Upper lobe of left lung (tissue), 6 donors: Measurements from ENCODE around the gene TFAP2B. TPM values are rescaled to one million over a fixed set of nuclear protein-coding genes. Genes with fewer than 3 reads are reported as not detected.

Source experiments
- ATAC-seq, 2 donors: fragments of 200-7000 bp; cut with Tn5 transposase; one replicate each; pipeline ENCODE4 v1.9.1; 2022; ENCODE audit warnings: mild to moderate bottlenecking in 2 of 2, moderate library complexity in 2 of 2; ENCODE audit not compliant: low FRiP score in 2 of 2
- DNase-seq, 2 donors: peaks; one replicate each; pipeline ENCODE4 v3.0.0-alpha.2; 2019 to 2020
- H3K27ac ChIP-seq, 4 donors: fragments of 200-600 bp; sonication (generic); one replicate each; pipeline ENCODE4 v1.5.1; 2016 to 2019
- H3K27me3 ChIP-seq, 4 donors: fragments of 200-600 bp; sonication (generic); one replicate each; pipeline ENCODE4 v1.5.1; 2017 to 2019
- H3K36me3 ChIP-seq, 4 donors: fragments of 200-600 bp; sonication (generic); one replicate each; pipeline ENCODE4 v1.5.1; 2016 to 2019
- H3K4me1 ChIP-seq, 4 donors: fragments of 200-600 bp; sonication (generic); one replicate each; pipeline ENCODE4 v1.5.1; 2018 to 2019
- H3K4me3 ChIP-seq, 4 donors: fragments of 200-600 bp; sonication (generic); one replicate each; pipeline ENCODE4 v1.5.1; 2017 to 2019; ENCODE audit warnings: mild to moderate bottlenecking in 2 of 4, moderate library complexity in 1 of 4
- H3K9me3 ChIP-seq, 4 donors: fragments of 200-600 bp; sonication (generic); one replicate each; pipeline ENCODE4 v1.5.1; 2018 to 2019
- CTCF ChIP-seq, 6 experiments: fragments of 450-650 bp in 4 of 6; fragments of 200-600 bp in 2 of 6; sonication (generic) in 2 of 6; IDR thresholded peaks; one replicate each; pipeline ENCODE4 v1.5.1; 2016 to 2019; ENCODE audit warnings: antibody characterized with exemption in 6 of 6
- EP300 ChIP-seq, 4 donors: sonication (generic); formaldehyde crosslinking; IDR thresholded peaks; one replicate each; pipeline ENCODE4 v1.5.1; 2017; ENCODE audit warnings: antibody characterized with exemption in 4 of 4, control low read depth in 2 of 4
- POLR2A ChIP-seq, 4 donors: fragments of 450-650 bp; IDR thresholded peaks; one replicate each; pipeline ENCODE4 v1.5.1; 2016 to 2017; ENCODE audit warnings: antibody characterized with exemption in 4 of 4, mild to moderate bottlenecking in 2 of 4
- POLR2AphosphoS5 ChIP-seq, 2 donors: sonication (generic); formaldehyde crosslinking; IDR thresholded peaks; one replicate each; pipeline ENCODE4 v1.5.1; 2017; ENCODE audit warnings: antibody characterized with exemption in 2 of 2
- WGBS, 2 donors: methylation state at CpG; one replicate each; pipeline ENCODE4 v1.1.5; 2017 to 2018; 5-methylcytosine and 5-hydroxymethylcytosine counted together
- total RNA-seq, 6 donors: library from RNA; depleted of rRNA in 4 of 6; stranded (reverse); fragments of >200 nt in 4 of 6; gene quantifications; one replicate each; pipeline versions ENCODE4 v1.1.0 to v1.2.1, GENCODE V29; 2016 to 2021
- donor health status: DM: no; HTN: no; CAD: no; lungs with moderate emphysema.
- donor health status: DM: no; HTN: yes; CAD: no; lungs with severe emphysema.

The TFAP2B gene
- total RNA-seq, 6 donors from 2014 or later = 1.0 TPM; not detected in 5

- Histone ChIP-seq H3K4me3 (peak overlapping the region; percentile 13 to 52 (median 41)), H3K9me3 (no peaks in the 10 kb centered on the region), H3K4me1 (peaks cover 4 to 19% (median 13%) of the 10 kb centered on the region in 4 donors), H3K27me3 (peaks cover 0 to 32% (median 15%) of the 10 kb centered on the region in 4 donors), H3K36me3 (no peaks in the 10 kb centered on the region), H3K27ac (no peak overlapping the region)
- peak in 1 of 2 donors; percentile 69 for DNase-seq
- TF ChIP-seq CTCF (IDR thresholded peaks at IDR 0.05) = peak in 5 of 6 experiments; percentile 43 to 68 (median 60)
- no peak for TF ChIP-seq POLR2A (IDR thresholded peaks at IDR 0.05)
- no peak for TF ChIP-seq EP300 (IDR thresholded peaks at IDR 0.05)
- WGBS, 2 donors = 1 to 2% methylated on average over 14 of the region's 14 CpGs
- peak in 1 of 2 donors; percentile 83 for ATAC-seq
Measured at GRCh38 chr6:50816115-50816675, 2.5 kb upstream of the TFAP2B start.

GRCh38 chr6:50816947-50817645 lies 1.6 kb upstream of the TFAP2B start:
- DNase-seq (no peak), ATAC-seq (no peak)
- Histone ChIP-seq H3K4me3 (no peak overlapping the region), H3K27ac (no peak overlapping the region), H3K4me1 (peaks cover 4 to 19% (median 13%) of the 10 kb centered on the region in 4 donors), H3K9me3 (no peaks in the 10 kb centered on the region), H3K36me3 (no peaks in the 10 kb centered on the region), H3K27me3 (peaks cover 0 to 38% (median 18%) of the 10 kb centered on the region in 4 donors)
- TF ChIP-seq POLR2A (IDR thresholded peaks at IDR 0.05) (no peak), EP300 (IDR thresholded peaks at IDR 0.05) (no peak), POLR2AphosphoS5 (IDR thresholded peaks at IDR 0.05) (no peak), CTCF (IDR thresholded peaks at IDR 0.05) (no peak)
- 15 to 16% methylated on average over 15 of the region's 15 CpGs for WGBS, 2 donors

- WGBS, 2 donors = 28 to 43% methylated on average over 2 of the region's 2 CpGs
- no peak for DNase-seq
- H3K27ac ChIP-seq = no peak overlapping the region
- no peak overlapping the region for H3K4me3 ChIP-seq
- ATAC-seq = no peak
- no peaks in the 10 kb centered on the region for H3K9me3 ChIP-seq
- peaks cover 0 to 38% (median 18%) of the 10 kb centered on the region in 4 donors for H3K27me3 ChIP-seq
- no peaks in the 10 kb centered on the region for H3K36me3 ChIP-seq
- peaks cover 4 to 19% (median 13%) of the 10 kb centered on the region in 4 donors for H3K4me1 ChIP-seq
- no peak for TF ChIP-seq POLR2A (IDR thresholded peaks at IDR 0.05)
- TF ChIP-seq EP300 (IDR thresholded peaks at IDR 0.05) = no peak
- no peak for TF ChIP-seq CTCF (IDR thresholded peaks at IDR 0.05)
- TF ChIP-seq POLR2AphosphoS5 (IDR thresholded peaks at IDR 0.05) = no peak
Measured at GRCh38 chr6:50817646-50817950, 1.1 kb upstream of the TFAP2B start.

- Histone ChIP-seq H3K27me3 (peaks cover 0 to 42% (median 18%) of the 10 kb centered on the region in 4 donors), H3K9me3 (no peaks in the 10 kb centered on the region), H3K27ac (no peak overlapping the region), H3K4me1 (peaks cover 4 to 19% (median 13%) of the 10 kb centered on the region in 4 donors), H3K36me3 (no peaks in the 10 kb centered on the region), H3K4me3 (no peak overlapping the region)
- no peak for TF ChIP-seq POLR2A (IDR thresholded peaks at IDR 0.05)
- TF ChIP-seq POLR2AphosphoS5 (IDR thresholded peaks at IDR 0.05) = no peak
- no peak for TF ChIP-seq CTCF (IDR thresholded peaks at IDR 0.05)
- no peak for TF ChIP-seq EP300 (IDR thresholded peaks at IDR 0.05)
- WGBS, 2 donors = 13 to 19% methylated on average over 6 of the region's 6 CpGs
- no peak for ATAC-seq
- no peak for DNase-seq
Measured at GRCh38 chr6:50818020-50818419, 651 bp upstream of the TFAP2B start.
